Measurements from ENCODE around the gene MAP1LC3B2.
"Not testable (repeated sequence)": the region's sequence is repeated elsewhere in the genome, so short reads cannot be mapped to it uniquely, and the experiment has no call there.

Gene MAP1LC3B2

DNA sequence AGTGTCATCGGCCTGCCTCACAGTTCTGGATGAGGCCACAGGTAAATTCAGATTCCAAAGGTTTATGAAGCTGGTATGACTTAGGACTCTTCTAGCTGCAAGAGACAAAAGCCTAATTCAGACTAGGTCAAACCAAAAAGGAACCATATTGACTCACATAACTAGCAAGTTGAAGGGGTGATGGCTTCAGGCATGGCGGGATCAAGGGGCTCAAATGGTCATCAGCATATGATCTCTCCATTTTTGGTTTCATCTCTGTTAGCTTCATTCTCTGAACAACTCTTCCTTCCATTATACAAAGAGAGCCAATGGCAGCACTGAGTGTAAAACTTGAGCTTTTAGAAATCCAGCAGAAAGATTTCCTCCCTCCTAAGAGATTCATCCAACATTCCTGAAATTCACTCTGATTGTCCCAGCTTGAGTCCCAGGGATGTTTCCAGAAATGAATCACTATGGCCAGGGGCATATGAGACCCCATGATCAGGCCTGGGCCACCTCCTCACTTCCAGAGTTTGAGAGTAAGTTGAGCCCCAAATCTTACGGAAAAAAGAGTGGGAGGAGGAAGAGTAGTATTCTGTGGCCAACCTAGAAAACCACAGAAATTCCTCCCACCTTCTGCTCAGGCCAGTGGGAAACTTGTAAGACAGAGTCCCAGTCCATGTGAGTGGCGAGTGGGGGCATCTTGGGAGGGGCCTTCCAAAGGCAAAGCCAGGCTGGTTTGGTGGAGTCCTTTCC is 2.0 kb upstream of the MAP1LC3B2 start:
- TF ChIP-seq, protein P1, sequence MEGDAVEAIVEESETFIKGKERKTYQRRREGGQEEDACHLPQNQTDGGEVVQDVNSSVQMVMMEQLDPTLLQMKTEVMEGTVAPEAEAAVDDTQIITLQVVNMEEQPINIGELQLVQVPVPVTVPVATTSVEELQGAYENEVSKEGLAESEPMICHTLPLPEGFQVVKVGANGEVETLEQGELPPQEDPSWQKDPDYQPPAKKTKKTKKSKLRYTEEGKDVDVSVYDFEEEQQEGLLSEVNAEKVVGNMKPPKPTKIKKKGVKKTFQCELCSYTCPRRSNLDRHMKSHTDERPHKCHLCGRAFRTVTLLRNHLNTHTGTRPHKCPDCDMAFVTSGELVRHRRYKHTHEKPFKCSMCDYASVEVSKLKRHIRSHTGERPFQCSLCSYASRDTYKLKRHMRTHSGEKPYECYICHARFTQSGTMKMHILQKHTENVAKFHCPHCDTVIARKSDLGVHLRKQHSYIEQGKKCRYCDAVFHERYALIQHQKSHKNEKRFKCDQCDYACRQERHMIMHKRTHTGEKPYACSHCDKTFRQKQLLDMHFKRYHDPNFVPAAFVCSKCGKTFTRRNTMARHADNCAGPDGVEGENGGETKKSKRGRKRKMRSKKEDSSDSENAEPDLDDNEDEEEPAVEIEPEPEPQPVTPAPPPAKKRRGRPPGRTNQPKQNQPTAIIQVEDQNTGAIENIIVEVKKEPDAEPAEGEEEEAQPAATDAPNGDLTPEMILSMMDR (conservative IDR thresholded peaks at IDR 0.05; ENCODE audit: low read depth, low read length), result no peak
- no peak overlapping the region for H3K4me3 ChIP-seq (ENCODE audit: low read length)
- DNase-seq (ENCODE audit: low read depth), result no peak

DNA sequence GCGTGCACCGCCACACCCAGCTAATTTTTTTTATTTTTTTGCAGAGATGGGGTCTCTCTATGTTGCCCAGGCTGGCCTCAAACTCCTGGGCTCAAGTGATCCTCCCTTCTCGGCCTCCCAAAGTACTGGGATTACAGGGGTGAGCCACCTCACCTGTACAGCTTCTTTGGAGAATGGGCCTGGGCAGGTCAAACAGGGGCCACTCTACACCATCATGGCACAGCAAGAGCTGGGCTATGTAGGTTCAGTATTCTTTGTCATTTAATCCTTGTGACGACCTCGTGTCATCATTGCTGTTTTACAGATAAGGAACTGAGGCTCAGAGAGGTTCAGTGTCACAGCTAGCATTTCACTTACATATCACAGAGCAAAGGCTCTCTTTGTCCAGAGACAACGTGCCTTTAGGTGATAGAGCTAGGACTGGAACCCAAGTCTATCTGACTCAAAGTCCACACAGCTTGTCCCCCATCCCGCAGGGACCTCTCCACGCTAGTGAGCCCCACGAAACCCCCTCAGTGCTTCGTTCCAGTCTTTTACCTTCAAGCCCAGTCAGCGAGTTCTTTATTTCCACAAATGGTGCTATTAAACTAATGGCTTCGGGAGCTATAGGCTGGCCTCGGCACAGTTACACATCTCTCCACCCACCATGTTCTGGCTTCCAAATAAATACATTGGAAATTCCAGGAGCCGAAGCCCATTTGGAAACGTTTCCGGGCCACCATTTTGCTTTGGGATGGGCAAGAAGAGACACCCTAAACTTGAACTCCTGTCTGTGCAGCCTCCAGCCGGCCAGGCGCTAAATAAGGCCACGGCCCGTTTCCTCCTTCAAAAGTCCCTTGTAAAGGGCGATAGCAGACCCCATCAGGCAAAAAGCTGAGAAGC is 660 bp upstream of the MAP1LC3B2 start:
- H3K4me3 ChIP-seq (ENCODE audit: low read length), result no peak overlapping the region

DNA sequence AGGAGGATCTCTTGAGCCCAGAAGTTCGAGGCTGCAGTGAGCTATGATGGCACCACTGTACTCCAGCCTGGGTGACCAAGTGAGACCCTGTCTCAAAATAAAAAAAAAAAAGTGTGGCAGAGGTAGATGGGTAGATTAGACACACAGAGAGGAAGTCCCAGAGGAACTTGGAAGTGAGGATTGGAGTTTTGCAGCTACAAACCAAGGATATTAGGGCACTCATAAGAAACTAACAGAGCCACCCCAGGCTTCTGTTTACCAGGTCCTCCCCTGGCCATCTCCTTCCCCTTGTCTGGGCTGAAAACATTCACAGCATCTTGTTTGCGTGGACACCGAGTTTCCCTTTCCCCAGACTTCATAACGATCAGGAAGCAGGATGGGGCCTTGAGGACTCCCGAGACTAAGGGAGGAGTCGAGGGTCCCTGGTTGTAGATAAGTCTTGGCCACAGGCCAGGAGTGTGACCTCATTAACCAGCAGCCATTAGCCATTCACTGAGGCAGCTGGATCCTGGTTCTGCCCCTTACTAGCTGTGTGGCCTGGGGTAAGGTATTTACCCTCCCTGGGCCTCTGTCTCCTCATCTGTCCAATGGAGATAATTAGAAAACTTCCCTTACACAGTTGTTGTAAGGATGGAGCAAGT is 2.1 kb downstream of the MAP1LC3B2 start:
- no peak overlapping the region for H3K4me3 ChIP-seq (ENCODE audit: low read length)
- no peak for DNase-seq (ENCODE audit: low read depth)
- TF ChIP-seq, protein P1 (conservative IDR thresholded peaks at IDR 0.05; ENCODE audit: low read depth, low read length), result no peak

More for the DNA sequence above, 660 bp upstream of the MAP1LC3B2 start:
- TF ChIP-seq, protein P1 (conservative IDR thresholded peaks at IDR 0.05; ENCODE audit: low read depth, low read length), result no peak
- DNase-seq (ENCODE audit: low read depth), result no peak

DNA sequence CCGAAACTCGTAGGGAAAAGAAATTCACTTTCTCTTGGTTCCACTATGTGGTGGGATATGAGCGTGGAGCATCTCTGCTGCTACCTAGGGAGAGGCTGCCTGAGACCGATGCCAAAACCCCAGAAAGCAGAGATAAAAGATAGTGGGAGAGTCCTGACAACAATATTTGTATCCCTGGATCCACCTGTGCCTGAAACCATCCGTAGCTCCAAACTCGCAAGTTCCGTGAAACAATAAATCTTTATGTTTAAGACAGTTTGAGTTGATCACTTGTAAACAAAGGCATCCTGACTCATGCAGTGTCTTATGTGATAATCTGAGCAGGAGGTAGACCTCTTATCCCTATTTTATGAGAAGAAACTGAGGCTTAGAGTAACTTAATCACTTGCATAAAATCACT is 2.9 kb downstream of the MAP1LC3B2 start:
- no peak for DNase-seq (ENCODE audit: low read depth)
- no peak overlapping the region for H3K4me3 ChIP-seq (ENCODE audit: low read length)
- TF ChIP-seq, protein P1 (conservative IDR thresholded peaks at IDR 0.05; ENCODE audit: low read depth, low read length), result no peak

DNA sequence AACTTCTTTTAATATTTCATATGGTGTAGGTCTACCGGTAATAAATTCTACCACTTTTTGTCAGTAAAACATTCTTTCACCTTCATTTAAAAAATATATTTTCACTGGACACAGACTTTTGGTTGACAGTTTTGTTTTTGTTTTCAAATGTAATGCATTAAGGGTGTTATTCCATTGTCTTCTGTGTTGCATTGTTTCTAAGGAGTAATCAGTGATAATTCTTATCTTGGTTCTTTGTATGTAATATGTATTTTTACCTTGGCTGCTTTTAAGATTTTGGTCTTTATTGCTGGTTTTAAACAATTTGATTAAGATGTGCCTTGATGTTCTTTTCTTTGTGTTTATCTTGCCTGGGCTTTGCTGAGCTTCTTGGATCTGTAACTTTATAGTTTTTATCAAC is 4.1 kb downstream of the MAP1LC3B2 start:
- TF ChIP-seq, protein P1 (conservative IDR thresholded peaks at IDR 0.05; ENCODE audit: low read depth, low read length), result no peak
- no peak overlapping the region for H3K4me3 ChIP-seq (ENCODE audit: low read length)
- DNase-seq (ENCODE audit: low read depth), result no peak

DNA sequence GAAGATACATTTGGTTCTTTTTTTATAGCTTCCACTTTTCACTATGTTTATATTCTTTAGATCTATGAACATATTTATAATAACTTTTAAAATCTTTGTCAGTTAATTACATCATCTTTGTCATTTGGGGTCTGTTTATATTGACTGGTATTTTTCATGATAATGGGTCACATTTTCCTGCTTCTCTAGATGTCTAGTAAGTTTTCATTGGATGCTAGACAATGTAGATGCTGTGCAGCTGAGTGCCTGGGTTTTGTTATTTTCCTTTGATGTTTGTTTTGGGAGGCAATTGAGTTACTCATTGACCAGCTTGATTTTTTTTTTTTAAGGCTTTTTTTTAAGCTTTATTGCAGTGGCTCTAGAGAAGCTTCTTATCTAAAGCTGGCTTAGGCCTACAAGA is 4.9 kb downstream of the MAP1LC3B2 start:
- H3K4me3 ChIP-seq (ENCODE audit: low read length), result no peak overlapping the region
- TF ChIP-seq, protein P1 (conservative IDR thresholded peaks at IDR 0.05; ENCODE audit: low read depth, low read length), result no peak
- DNase-seq (ENCODE audit: low read depth), result no peak

DNA sequence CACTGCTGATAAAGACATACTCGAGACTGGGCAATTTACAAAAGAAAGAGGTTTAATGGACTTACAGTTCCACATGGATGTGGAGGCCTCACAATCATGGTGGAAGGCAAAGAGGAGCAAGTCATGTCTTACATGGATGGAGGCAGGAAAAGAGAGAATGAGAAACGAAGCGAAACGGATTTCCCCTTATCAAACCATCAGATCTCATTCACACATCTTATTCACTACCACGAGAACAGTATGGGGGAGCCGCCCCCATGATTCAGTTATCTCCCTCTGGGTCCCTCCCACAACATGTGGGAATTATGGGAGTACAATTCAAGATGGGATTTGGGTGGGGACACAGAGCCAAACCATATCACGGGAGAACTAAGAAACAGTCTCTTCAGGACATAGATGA is 6.0 kb downstream of the MAP1LC3B2 start:
- DNase-seq (ENCODE audit: low read depth); H3K4me3 ChIP-seq (ENCODE audit: low read length): not testable (repeated sequence)

All from retinal pigment epithelial cell (primary cell).